GM19099 (cell line): ENCODE results near the gene INHA.

ENCODE experiments used
- POLR2A ChIP-seq: IDR thresholded peaks from 3 replicates; pipeline ENCODE4 v1.6.1; 2011; ENCODE audit warnings: low read depth; ENCODE audit not compliant: insufficient read length; ENCODE audit errors: extremely low read depth

The INHA gene

DNA sequence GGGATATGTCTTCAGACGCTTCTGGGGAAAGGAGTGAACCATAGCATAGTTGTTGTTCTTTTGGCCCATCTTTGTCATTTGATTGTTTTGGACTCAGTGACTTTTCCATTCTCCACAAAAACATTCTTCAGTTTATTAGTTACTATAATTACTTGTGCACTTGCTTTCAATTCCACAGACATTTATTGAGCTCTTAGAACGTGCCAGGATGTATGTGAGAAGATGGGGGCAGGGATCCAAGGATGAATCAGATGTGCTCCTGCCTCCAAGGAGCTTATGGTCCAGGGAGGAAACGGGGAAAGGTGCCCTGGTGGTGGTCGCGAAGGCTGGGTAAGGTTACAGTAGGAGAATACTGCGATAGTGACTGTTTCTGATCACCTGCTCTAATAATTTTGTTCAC lies 48.4 kb downstream of the INHA start:
- TF ChIP-seq POLR2A: no peak

DNA sequence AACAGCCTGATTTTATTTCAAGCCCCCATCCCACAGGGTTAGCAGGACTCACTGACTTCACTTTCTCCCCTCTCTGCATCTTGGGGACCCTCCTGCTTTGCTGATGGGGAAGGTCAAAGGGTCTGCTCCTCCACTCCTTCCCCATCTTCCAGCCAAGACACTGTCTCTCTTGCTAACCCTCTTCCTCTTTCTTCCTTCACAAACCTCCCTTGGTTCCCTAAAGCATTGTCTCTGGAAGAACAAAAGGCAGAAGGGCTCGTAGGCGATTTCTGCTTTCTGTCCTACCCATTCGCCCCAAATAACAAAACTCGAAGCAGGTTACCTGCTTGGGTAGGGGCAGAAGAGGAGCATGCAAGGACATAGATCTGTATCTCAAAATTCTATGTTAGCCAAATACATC lies 49.8 kb downstream of the INHA start:
- TF ChIP-seq POLR2A: no peak

DNA sequence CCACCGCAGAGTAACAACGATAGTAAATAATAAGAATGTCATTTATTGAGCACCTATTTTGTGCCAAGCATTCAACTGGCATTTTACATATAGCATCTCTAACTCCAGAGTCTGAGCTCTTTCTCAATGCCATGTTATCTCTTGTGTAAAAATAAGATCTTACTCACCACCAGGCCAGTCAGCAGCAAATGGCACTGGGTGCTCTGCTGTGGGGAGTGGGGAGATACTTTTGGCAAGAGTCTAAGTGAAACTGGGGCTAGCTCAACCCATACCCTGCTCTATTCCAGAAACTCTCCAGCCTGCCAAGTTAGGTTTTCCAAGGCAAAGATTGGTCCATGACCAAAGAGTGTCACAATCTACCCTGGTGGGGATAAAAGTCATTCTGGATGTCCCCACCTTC lies 50.4 kb downstream of the INHA start:
- no peak for TF ChIP-seq POLR2A

DNA sequence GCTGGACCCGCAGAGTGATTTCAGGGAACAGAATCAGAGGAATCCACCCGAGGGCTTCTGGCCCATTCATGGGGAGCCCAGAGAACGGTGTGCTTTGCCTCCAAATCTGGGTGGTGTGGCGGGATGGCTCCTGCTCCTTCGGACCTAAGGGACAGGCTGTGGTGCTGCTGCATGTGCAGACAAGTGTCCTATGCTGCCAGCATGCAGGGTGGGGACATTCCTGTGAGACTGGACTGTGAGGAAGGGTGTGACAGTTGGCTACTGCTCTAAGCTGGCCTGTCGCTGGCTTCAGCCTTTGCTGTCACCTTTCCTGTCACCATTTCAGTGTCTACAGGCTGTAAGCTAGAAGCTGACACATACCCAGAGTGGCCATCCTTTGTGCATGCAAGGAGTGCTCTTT lies 52.5 kb downstream of the INHA start:
- no peak for TF ChIP-seq POLR2A

DNA sequence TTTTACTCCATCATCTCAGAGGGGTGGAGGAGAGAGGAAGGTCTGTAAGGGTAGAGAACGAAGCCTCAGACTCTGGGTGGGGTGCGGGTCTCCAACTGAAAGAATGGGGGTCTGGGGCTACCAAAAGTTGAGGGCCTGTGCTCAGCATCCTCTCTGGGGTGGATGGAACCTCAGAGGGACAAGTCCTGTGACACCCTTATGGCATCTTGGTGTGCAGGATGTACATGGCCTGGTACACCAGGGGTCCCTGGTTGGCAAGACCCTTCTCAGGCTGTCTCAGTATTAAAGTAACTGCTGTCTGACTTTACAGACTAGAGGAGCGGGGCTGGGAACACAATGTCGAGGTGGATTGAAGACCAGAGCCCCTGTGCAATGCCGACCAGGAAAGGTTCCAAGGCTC lies 53.1 kb downstream of the INHA start:
- no peak for TF ChIP-seq POLR2A
